ENCODE data around the gene SFXN2. TPM values are rescaled to one million over a fixed set of nuclear protein-coding genes. Genes with fewer than 3 reads are reported as not detected.
"Not testable (repeated sequence)": the region's sequence is repeated elsewhere in the genome, so short reads cannot be mapped to it uniquely, and the experiment has no call there.

Gene SFXN2
- polyA plus RNA-seq, 1 experiment = 6.5 TPM

- no peak for DNase-seq (ENCODE audit: low read depth, low spot score)
- POLR2A ChIA-PET = no interaction called here
- Histone ChIP-seq H3K9me3 (ENCODE audit: control insufficient read depth, insufficient read depth, low read length) (no peaks in the 10 kb centered on the region), H3K27ac (ENCODE audit: low read depth, low read length) (no peak overlapping the region), H3K27me3 (ENCODE audit: control insufficient read depth, insufficient read depth, low read length) (no peaks in the 10 kb centered on the region), H3K4me3 (ENCODE audit: low read depth, low read length) (no peak overlapping the region)
- TF ChIP-seq CTCF (IDR thresholded peaks at IDR 0.05; ENCODE audit: low read depth, low read length) = no peak
- CTCF ChIA-PET = no interaction called here
Observed at GRCh38 chr10:102738692-102739121, 24.3 kb downstream of the SFXN2 start.

- CTCF ChIA-PET = interaction anchor here (1.4 to 2.9 kb wide), 2 partner anchors 13 to 161 kb away, joined by 4 to 9 read pairs; no protein-coding TSS in a partner anchor
- Histone ChIP-seq H3K27ac (ENCODE audit: low read depth, low read length) (no peak overlapping the region), H3K4me3 (ENCODE audit: low read depth, low read length) (no peak overlapping the region), H3K9me3 (ENCODE audit: control insufficient read depth, insufficient read depth, low read length) (no peaks in the 10 kb centered on the region), H3K27me3 (ENCODE audit: control insufficient read depth, insufficient read depth, low read length) (no peaks in the 10 kb centered on the region)
- DNase-seq (ENCODE audit: low read depth, low spot score) = no peak
- no peak for TF ChIP-seq CTCF (IDR thresholded peaks at IDR 0.05; ENCODE audit: low read depth, low read length)
- POLR2A ChIA-PET = interaction anchor here (0.7 kb wide), 1 partner anchor 71 kb away, joined by 3 read pairs; no protein-coding TSS in a partner anchor
Observed at GRCh38 chr10:102740229-102740628, 25.8 kb downstream of the SFXN2 start.

- Histone ChIP-seq H3K27ac (ENCODE audit: low read depth, low read length) (no peak overlapping the region), H3K27me3 (ENCODE audit: control insufficient read depth, insufficient read depth, low read length) (no peaks in the 10 kb centered on the region), H3K9me3 (ENCODE audit: control insufficient read depth, insufficient read depth, low read length) (no peaks in the 10 kb centered on the region), H3K4me3 (ENCODE audit: low read depth, low read length) (no peak overlapping the region)
- ChIA-PET POLR2A (interaction anchor here (1.2 kb wide), 1 partner anchor 28 kb away, joined by 3 read pairs; the partner anchor contains the start of genes ARL3 and SFXN2), CTCF (interaction anchor here (1.4 to 2.9 kb wide), 2 partner anchors 12 to 160 kb away, joined by 7 to 9 read pairs; no protein-coding TSS in a partner anchor)
- no peak for TF ChIP-seq CTCF (IDR thresholded peaks at IDR 0.05; ENCODE audit: low read depth, low read length)
- no peak for DNase-seq (ENCODE audit: low read depth, low spot score)
Observed at GRCh38 chr10:102741726-102742237, 27.3 kb downstream of the SFXN2 start.

- CTCF ChIA-PET = interaction anchor here (1.4 to 2.9 kb wide), 2 partner anchors 11 to 159 kb away, joined by 7 to 9 read pairs; no protein-coding TSS in a partner anchor
- not testable (repeated sequence) for H3K9me3 ChIP-seq (ENCODE audit: control insufficient read depth, insufficient read depth, low read length); H3K27me3 ChIP-seq (ENCODE audit: control insufficient read depth, insufficient read depth, low read length); H3K4me3 ChIP-seq (ENCODE audit: low read depth, low read length); H3K27ac ChIP-seq (ENCODE audit: low read depth, low read length); DNase-seq (ENCODE audit: low read depth, low spot score)
- POLR2A ChIA-PET = interaction anchor here (0.6 kb wide), 1 partner anchor 113 kb away, joined by 3 read pairs; no protein-coding TSS in a partner anchor
Observed at GRCh38 chr10:102742313-102742712, 27.9 kb downstream of the SFXN2 start.

- TF ChIP-seq CTCF (IDR thresholded peaks at IDR 0.05; ENCODE audit: low read depth, low read length) = no peak
- DNase-seq (ENCODE audit: low read depth, low spot score) = no peak
- Histone ChIP-seq H3K27me3 (ENCODE audit: control insufficient read depth, insufficient read depth, low read length) (no peaks in the 10 kb centered on the region), H3K27ac (ENCODE audit: low read depth, low read length) (no peak overlapping the region), H3K9me3 (ENCODE audit: control insufficient read depth, insufficient read depth, low read length) (no peaks in the 10 kb centered on the region), H3K4me3 (ENCODE audit: low read depth, low read length) (no peak overlapping the region)
- ChIA-PET CTCF (interaction anchor here (0.5 to 2.9 kb wide), 4 partner anchors 10 to 159 kb away, joined by 3 to 9 read pairs (median 6); no protein-coding TSS in a partner anchor), POLR2A (interaction anchor here (0.7 to 1.3 kb wide), 7 partner anchors 10 to 81 kb away, joined by 3 to 7 read pairs (median 3); partner anchors contain the start of genes ARL3 and SFXN2)
Observed at GRCh38 chr10:102743078-102743587, 28.7 kb downstream of the SFXN2 start.
